ENCODE measurements around the gene BRI3. TPM values are rescaled to one million over a fixed set of nuclear protein-coding genes. Genes with fewer than 3 reads are reported as not detected.
A peak's percentile ranks its signal among the peaks of the same experiment; 100 is the strongest.

BRI3 gene
- total and polyA plus RNA-seq, 2 of the 13 experiments (the other 11 are each of a cell fraction or from before 2014, with no cell fraction given): 54.0 to 103 TPM

DNA sequence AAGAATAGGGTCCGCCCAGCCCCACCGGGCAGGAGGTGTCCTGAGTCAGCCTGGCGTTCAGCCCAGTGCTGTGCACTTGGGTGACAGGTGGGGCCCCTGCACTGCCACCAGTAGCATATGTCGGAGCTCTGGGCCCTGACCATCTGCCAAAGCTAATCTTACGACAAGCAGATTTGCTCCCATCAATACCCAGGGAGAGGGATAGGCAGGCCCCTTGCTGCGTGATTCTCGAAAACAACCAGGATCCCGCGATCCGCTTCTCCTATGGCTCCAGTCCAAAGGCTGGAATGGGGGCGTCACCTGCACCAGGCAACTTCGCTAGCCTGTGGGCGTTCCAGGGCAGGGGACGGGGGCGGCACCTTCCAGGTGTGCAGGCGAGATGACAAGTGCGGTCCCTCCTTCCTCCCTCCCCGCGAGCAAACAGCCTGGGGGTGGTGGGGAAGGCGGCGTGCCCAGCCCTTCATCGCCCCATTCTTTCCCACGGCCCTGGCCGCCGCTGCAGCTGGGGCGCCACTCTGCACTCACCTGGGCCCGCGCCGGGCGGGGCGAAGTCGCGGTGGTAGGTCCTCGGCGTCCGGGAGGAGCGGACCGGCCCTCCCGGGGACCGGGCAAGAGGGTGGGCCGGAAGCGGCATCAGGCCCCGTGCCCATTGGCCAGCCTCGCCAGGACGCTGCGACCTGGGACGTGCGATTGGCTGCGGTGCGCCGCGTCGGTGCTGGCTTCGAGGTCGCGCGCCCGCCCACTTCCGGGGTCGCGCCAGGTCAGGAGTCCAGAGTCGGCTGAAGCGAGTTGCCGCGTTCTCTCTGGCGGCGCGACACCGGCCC is 29.7 kb upstream of the BRI3 start, which contains the start of gene TECPR1 (continued):
- TF ChIP-seq, protein P1, sequence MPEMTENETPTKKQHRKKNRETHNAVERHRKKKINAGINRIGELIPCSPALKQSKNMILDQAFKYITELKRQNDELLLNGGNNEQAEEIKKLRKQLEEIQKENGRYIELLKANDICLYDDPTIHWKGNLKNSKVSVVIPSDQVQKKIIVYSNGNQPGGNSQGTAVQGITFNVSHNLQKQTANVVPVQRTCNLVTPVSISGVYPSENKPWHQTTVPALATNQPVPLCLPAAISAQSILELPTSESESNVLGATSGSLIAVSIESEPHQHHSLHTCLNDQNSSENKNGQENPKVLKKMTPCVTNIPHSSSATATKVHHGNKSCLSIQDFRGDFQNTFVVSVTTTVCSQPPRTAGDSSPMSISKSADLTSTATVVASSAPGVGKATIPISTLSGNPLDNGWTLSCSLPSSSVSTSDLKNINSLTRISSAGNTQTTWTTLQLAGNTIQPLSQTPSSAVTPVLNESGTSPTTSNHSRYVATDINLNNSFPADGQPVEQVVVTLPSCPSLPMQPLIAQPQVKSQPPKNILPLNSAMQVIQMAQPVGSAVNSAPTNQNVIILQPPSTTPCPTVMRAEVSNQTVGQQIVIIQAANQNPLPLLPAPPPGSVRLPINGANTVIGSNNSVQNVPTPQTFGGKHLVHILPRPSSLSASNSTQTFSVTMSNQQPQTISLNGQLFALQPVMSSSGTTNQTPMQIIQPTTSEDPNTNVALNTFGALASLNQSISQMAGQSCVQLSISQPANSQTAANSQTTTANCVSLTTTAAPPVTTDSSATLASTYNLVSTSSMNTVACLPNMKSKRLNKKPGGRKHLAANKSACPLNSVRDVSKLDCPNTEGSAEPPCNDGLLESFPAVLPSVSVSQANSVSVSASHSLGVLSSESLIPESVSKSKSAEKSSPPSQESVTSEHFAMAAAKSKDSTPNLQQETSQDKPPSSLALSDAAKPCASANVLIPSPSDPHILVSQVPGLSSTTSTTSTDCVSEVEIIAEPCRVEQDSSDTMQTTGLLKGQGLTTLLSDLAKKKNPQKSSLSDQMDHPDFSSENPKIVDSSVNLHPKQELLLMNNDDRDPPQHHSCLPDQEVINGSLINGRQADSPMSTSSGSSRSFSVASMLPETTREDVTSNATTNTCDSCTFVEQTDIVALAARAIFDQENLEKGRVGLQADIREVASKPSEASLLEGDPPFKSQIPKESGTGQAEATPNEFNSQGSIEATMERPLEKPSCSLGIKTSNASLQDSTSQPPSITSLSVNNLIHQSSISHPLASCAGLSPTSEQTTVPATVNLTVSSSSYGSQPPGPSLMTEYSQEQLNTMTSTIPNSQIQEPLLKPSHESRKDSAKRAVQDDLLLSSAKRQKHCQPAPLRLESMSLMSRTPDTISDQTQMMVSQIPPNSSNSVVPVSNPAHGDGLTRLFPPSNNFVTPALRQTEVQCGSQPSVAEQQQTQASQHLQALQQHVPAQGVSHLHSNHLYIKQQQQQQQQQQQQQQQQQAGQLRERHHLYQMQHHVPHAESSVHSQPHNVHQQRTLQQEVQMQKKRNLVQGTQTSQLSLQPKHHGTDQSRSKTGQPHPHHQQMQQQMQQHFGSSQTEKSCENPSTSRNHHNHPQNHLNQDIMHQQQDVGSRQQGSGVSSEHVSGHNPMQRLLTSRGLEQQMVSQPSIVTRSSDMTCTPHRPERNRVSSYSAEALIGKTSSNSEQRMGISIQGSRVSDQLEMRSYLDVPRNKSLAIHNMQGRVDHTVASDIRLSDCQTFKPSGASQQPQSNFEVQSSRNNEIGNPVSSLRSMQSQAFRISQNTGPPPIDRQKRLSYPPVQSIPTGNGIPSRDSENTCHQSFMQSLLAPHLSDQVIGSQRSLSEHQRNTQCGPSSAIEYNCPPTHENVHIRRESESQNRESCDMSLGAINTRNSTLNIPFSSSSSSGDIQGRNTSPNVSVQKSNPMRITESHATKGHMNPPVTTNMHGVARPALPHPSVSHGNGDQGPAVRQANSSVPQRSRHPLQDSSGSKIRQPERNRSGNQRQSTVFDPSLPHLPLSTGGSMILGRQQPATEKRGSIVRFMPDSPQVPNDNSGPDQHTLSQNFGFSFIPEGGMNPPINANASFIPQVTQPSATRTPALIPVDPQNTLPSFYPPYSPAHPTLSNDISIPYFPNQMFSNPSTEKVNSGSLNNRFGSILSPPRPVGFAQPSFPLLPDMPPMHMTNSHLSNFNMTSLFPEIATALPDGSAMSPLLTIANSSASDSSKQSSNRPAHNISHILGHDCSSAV (CRISPR knock-in tag; IDR thresholded peaks at IDR 0.05; ENCODE audit: borderline replicate concordance): no peak
- TF ChIP-seq SYNCRIP (IDR thresholded peaks at IDR 0.05; ENCODE audit: insufficient read depth, low read depth, low read length) (no peak), ZNF17 (CRISPR knock-in tag; IDR thresholded peaks at IDR 0.05) (no peak), CEBPB (IDR thresholded peaks at IDR 0.05; ENCODE audit: borderline replicate concordance, low read depth, low read length) (no peak), TMF1 (CRISPR knock-in tag; IDR thresholded peaks at IDR 0.05; ENCODE audit: low read depth) (no peak; the same call in 1 of the 2 replicates), CENPT (CRISPR knock-in tag; IDR thresholded peaks at IDR 0.05; ENCODE audit: low read depth) (no peak), TCF12 (IDR thresholded peaks at IDR 0.05) (no peak), TCF12 (CRISPR knock-in tag; IDR thresholded peaks at IDR 0.05) (peak; percentile 70; the same call in 1 of the 2 replicates), ZNF772 (CRISPR knock-in tag; IDR thresholded peaks at IDR 0.05) (0 out of 2 replicates have a peak, but pooled peaks have one; percentile 16), ZNF816 (CRISPR knock-in tag; IDR thresholded peaks at IDR 0.05; ENCODE audit: borderline replicate concordance) (no peak), ATAD3A (CRISPR knock-in tag; IDR thresholded peaks at IDR 0.05) (no peak)
- TF ChIP-seq, protein P2, sequence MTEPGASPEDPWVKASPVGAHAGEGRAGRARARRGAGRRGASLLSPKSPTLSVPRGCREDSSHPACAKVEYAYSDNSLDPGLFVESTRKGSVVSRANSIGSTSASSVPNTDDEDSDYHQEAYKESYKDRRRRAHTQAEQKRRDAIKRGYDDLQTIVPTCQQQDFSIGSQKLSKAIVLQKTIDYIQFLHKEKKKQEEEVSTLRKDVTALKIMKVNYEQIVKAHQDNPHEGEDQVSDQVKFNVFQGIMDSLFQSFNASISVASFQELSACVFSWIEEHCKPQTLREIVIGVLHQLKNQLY (CRISPR knock-in tag; IDR thresholded peaks at IDR 0.05): peak; percentile 21; the same call in 1 of the 2 replicates
- TF ChIP-seq, protein P3, sequence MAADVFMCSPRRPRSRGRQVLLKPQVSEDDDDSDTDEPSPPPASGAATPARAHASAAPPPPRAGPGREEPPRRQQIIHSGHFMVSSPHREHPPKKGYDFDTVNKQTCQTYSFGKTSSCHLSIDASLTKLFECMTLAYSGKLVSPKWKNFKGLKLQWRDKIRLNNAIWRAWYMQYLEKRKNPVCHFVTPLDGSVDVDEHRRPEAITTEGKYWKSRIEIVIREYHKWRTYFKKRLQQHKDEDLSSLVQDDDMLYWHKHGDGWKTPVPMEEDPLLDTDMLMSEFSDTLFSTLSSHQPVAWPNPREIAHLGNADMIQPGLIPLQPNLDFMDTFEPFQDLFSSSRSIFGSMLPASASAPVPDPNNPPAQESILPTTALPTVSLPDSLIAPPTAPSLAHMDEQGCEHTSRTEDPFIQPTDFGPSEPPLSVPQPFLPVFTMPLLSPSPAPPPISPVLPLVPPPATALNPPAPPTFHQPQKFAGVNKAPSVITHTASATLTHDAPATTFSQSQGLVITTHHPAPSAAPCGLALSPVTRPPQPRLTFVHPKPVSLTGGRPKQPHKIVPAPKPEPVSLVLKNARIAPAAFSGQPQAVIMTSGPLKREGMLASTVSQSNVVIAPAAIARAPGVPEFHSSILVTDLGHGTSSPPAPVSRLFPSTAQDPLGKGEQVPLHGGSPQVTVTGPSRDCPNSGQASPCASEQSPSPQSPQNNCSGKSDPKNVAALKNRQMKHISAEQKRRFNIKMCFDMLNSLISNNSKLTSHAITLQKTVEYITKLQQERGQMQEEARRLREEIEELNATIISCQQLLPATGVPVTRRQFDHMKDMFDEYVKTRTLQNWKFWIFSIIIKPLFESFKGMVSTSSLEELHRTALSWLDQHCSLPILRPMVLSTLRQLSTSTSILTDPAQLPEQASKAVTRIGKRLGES (CRISPR knock-in tag; IDR thresholded peaks at IDR 0.05; ENCODE audit: borderline replicate concordance): no peak
- TF ChIP-seq, protein P4, sequence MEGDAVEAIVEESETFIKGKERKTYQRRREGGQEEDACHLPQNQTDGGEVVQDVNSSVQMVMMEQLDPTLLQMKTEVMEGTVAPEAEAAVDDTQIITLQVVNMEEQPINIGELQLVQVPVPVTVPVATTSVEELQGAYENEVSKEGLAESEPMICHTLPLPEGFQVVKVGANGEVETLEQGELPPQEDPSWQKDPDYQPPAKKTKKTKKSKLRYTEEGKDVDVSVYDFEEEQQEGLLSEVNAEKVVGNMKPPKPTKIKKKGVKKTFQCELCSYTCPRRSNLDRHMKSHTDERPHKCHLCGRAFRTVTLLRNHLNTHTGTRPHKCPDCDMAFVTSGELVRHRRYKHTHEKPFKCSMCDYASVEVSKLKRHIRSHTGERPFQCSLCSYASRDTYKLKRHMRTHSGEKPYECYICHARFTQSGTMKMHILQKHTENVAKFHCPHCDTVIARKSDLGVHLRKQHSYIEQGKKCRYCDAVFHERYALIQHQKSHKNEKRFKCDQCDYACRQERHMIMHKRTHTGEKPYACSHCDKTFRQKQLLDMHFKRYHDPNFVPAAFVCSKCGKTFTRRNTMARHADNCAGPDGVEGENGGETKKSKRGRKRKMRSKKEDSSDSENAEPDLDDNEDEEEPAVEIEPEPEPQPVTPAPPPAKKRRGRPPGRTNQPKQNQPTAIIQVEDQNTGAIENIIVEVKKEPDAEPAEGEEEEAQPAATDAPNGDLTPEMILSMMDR (CRISPR knock-in tag; IDR thresholded peaks at IDR 0.05): no peak; the same call in 1 of the 2 replicates
